Panc1 (cell line): ENCODE measurements around the gene PSG6. TPM values are rescaled to one million over a fixed set of nuclear protein-coding genes. Genes with fewer than 3 reads are reported as not detected.
"Not testable (repeated sequence)": the region's sequence is repeated elsewhere in the genome, so short reads cannot be mapped to it uniquely, and the experiment has no call there.

Source experiments
- ATAC-seq: fragments of 200-7000 bp; cut with Tn5 transposase; 2 replicates; pipeline ENCODE4 v1.9.1; 2020; ENCODE audit warnings: mild to moderate bottlenecking, moderate library complexity
- BruUV-seq: library from RNA; stranded (reverse); fragments of 400-500 nt; replicated peaks from 2 replicates; lab custom pipeline; 2021; lab: Mats Ljungman, UMichigan
- CTCF ChIA-PET: fragments of 300-600 bp; sonication (Branson Sonifier 250); formaldehyde crosslinking; loops from one replicate; lab custom pipeline; 2022; ENCODE audit warnings: antibody characterized with exemption; lab: Charles Lee
- POLR2A ChIA-PET: fragments of 300-600 bp; sonication (Branson Sonifier 250); formaldehyde crosslinking; loops from one replicate; lab custom pipeline; 2022; ENCODE audit warnings: antibody characterized with exemption; lab: Charles Lee
- DNase-seq: peaks from one replicate; pipeline ENCODE4 v3.0.0-alpha.2; 2010; ENCODE audit warnings: low read depth, low spot score
- H3K27ac ChIP-seq: 2 replicates; pipeline ENCODE4 v1.5.1; 2011; ENCODE audit warnings: mild to moderate bottlenecking, low read length, inconsistent platforms
- H3K27me3 ChIP-seq: fragments of 200-500 bp; sonication (Bioruptor generic); 2 replicates; pipeline ENCODE4 v1.6.0; 2014; ENCODE audit warnings: low read length, inconsistent platforms; ENCODE audit not compliant: control insufficient read depth, insufficient read depth
- H3K36me3 ChIP-seq: fragments of 200-500 bp; sonication (Bioruptor generic); 2 replicates; pipeline ENCODE4 v1.5.1; 2014; ENCODE audit warnings: inconsistent platforms, mild to moderate bottlenecking, low read length, moderate library complexity; ENCODE audit not compliant: control insufficient read depth, insufficient read depth
- H3K4me1 ChIP-seq: 2 replicates; pipeline ENCODE4 v1.5.1; 2011; ENCODE audit warnings: inconsistent platforms, mild to moderate bottlenecking, low read length, moderate library complexity; ENCODE audit not compliant: control insufficient read depth, insufficient read depth
- H3K4me3 ChIP-seq, 2 experiments: 2 replicates each; pipeline ENCODE4 v1.5.1; 2011 to 2012; ENCODE audit warnings: low read depth in 2 of 2, low read length in 2 of 2, mild to moderate bottlenecking in 2 of 2, inconsistent platforms in 1 of 2, moderate library complexity in 1 of 2
- H3K9me3 ChIP-seq: fragments of 200-500 bp; sonication (Bioruptor generic); 2 replicates; pipeline ENCODE4 v1.5.1; 2014; ENCODE audit warnings: low read depth, mild to moderate bottlenecking, inconsistent platforms, low read length, moderate library complexity; ENCODE audit not compliant: control insufficient read depth, insufficient read depth
- POLR2AphosphoS5 ChIP-seq: IDR thresholded peaks from 2 replicates; pipeline ENCODE4 v1.6.1; 2012; ENCODE audit warnings: mild to moderate bottlenecking, low read depth, low read length, moderate library complexity
- SIN3A ChIP-seq: IDR thresholded peaks from 2 replicates; pipeline ENCODE4 v1.6.1; 2012; ENCODE audit warnings: low read depth, mild to moderate bottlenecking, low read length, moderate library complexity, borderline replicate concordance; ENCODE audit not compliant: insufficient read depth
- in situ Hi-C: cut with HindIII; loops from 2 replicates; pipeline ENCODE4 v1.10.0; 2016; ENCODE audit warnings: low sequenced_read_pairs, low pct_unique_long_range_greater_than_20kb
- intact Hi-C: fragments of 100-400 bp; cut with micrococcal nuclease; formaldehyde crosslinking; loops from one replicate; pipeline ENCODE4 v1.10.0; 2022; ENCODE audit not compliant: unreplicated experiment
- total RNA-seq: library from RNA; stranded (reverse); gene quantifications from one replicate; pipeline ENCODE4 v1.2.1, GENCODE V29; 2021; ENCODE audit not compliant: unreplicated experiment
- TF ChIP-seq, protein P1 (sequence below): fragments of 450-650 bp; IDR thresholded peaks from 2 replicates; pipeline ENCODE4 v1.5.1; 2017; ENCODE audit warnings: mild to moderate bottlenecking
- TF ChIP-seq, protein P2 (sequence below), 2 experiments: IDR thresholded peaks; 2 replicates each; pipeline ENCODE4 v1.6.1; 2011 to 2012; ENCODE audit warnings: low read depth in 2 of 2, control low read depth in 1 of 2, low read length in 1 of 2, mild to moderate bottlenecking in 1 of 2, moderate library complexity in 1 of 2; ENCODE audit not compliant: insufficient read depth in 1 of 2

Gene PSG6
- total RNA-seq, 1 experiment from 2014 or later: not detected

- POLR2A ChIA-PET: no interaction called here
Measured at GRCh38 chr19:42872608-42873007, 45.1 kb downstream of the PSG6 start.

DNA sequence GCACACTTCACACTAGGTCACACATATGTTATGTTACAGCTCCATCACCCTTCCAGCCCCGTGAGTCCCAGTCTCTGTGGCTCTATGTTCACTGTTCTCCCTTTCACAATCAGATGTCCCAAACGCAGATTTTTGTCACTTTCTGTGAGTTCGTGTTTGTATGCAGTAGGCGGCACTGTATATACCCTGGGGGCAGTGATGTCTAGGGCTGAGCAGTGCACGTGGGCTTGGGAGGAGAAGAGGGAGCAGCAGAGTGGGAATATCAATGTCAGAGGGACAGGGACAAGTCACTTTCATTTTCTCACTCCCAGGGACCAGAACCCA is 60.2 kb downstream of the PSG6 start:
- Histone ChIP-seq H3K4me1 (no peaks in the 10 kb centered on the region), H3K4me3 (no peak overlapping the region), H3K27ac (no peak overlapping the region), H3K36me3 (no peaks in the 10 kb centered on the region), H3K27me3 (no peaks in the 10 kb centered on the region), H3K9me3 (no peaks in the 10 kb centered on the region)
- in situ Hi-C loops (no loop called here), intact Hi-C loops (loop anchor here (10.0 kb wide), 1 partner anchor 63 kb away; no protein-coding TSS in a partner anchor)
- ATAC-seq (no peak), DNase-seq (no peak)
- CTCF ChIA-PET: no interaction called here
- TF ChIP-seq, protein P1, sequence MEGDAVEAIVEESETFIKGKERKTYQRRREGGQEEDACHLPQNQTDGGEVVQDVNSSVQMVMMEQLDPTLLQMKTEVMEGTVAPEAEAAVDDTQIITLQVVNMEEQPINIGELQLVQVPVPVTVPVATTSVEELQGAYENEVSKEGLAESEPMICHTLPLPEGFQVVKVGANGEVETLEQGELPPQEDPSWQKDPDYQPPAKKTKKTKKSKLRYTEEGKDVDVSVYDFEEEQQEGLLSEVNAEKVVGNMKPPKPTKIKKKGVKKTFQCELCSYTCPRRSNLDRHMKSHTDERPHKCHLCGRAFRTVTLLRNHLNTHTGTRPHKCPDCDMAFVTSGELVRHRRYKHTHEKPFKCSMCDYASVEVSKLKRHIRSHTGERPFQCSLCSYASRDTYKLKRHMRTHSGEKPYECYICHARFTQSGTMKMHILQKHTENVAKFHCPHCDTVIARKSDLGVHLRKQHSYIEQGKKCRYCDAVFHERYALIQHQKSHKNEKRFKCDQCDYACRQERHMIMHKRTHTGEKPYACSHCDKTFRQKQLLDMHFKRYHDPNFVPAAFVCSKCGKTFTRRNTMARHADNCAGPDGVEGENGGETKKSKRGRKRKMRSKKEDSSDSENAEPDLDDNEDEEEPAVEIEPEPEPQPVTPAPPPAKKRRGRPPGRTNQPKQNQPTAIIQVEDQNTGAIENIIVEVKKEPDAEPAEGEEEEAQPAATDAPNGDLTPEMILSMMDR: peak; percentile 44; the same call in 1 of the 2 replicates
- TF ChIP-seq SIN3A: no peak
- POLR2A ChIA-PET: no interaction called here
- no TSS peak for BruUV-seq

More at GRCh38 chr19:42872608-42873007, 45.1 kb downstream of the PSG6 start:
- CTCF ChIA-PET: no interaction called here
- intact Hi-C loops: no loop called here
- no peak overlapping the region for H3K4me3 ChIP-seq
- no TSS peak for BruUV-seq
- no peaks in the 10 kb centered on the region for H3K27me3 ChIP-seq
- no peaks in the 10 kb centered on the region for H3K9me3 ChIP-seq
- H3K27ac ChIP-seq: no peak overlapping the region
- no peak for ATAC-seq
- H3K4me1 ChIP-seq: no peaks in the 10 kb centered on the region
- in situ Hi-C loops: no loop called here
- no peak for DNase-seq
- TF ChIP-seq POLR2AphosphoS5: no peak
- TF ChIP-seq, protein P2, sequence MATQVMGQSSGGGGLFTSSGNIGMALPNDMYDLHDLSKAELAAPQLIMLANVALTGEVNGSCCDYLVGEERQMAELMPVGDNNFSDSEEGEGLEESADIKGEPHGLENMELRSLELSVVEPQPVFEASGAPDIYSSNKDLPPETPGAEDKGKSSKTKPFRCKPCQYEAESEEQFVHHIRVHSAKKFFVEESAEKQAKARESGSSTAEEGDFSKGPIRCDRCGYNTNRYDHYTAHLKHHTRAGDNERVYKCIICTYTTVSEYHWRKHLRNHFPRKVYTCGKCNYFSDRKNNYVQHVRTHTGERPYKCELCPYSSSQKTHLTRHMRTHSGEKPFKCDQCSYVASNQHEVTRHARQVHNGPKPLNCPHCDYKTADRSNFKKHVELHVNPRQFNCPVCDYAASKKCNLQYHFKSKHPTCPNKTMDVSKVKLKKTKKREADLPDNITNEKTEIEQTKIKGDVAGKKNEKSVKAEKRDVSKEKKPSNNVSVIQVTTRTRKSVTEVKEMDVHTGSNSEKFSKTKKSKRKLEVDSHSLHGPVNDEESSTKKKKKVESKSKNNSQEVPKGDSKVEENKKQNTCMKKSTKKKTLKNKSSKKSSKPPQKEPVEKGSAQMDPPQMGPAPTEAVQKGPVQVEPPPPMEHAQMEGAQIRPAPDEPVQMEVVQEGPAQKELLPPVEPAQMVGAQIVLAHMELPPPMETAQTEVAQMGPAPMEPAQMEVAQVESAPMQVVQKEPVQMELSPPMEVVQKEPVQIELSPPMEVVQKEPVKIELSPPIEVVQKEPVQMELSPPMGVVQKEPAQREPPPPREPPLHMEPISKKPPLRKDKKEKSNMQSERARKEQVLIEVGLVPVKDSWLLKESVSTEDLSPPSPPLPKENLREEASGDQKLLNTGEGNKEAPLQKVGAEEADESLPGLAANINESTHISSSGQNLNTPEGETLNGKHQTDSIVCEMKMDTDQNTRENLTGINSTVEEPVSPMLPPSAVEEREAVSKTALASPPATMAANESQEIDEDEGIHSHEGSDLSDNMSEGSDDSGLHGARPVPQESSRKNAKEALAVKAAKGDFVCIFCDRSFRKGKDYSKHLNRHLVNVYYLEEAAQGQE (IDR thresholded peaks at IDR 0.05; ENCODE audit: insufficient read depth in 1 of 2, low read depth in 2 of 2, low read length in 1 of 2): no peak
- H3K36me3 ChIP-seq: no peaks in the 10 kb centered on the region

GRCh38 chr19:42856866-42857543 is 60.7 kb downstream of the PSG6 start:
- H3K9me3 ChIP-seq, BruUV-seq, in situ Hi-C loops, H3K4me1 ChIP-seq, CTCF ChIA-PET, H3K4me3 ChIP-seq, H3K27ac ChIP-seq, DNase-seq, POLR2A ChIA-PET, H3K27me3 ChIP-seq, H3K36me3 ChIP-seq, ATAC-seq: not testable (repeated sequence)
- intact Hi-C loops: loop anchor here (10.0 kb wide), 1 partner anchor 62 kb away; no protein-coding TSS in a partner anchor
- TF ChIP-seq, protein P1: peak; percentile 79

- POLR2A ChIA-PET, H3K36me3 ChIP-seq, BruUV-seq, in situ Hi-C loops, CTCF ChIA-PET, ATAC-seq, H3K9me3 ChIP-seq, H3K4me1 ChIP-seq, DNase-seq, H3K27ac ChIP-seq, H3K4me3 ChIP-seq, H3K27me3 ChIP-seq: not testable (repeated sequence)
- intact Hi-C loops: loop anchor here (10.0 kb wide), 1 partner anchor 60 kb away; no protein-coding TSS in a partner anchor
Measured at GRCh38 chr19:42854745-42855144, 62.9 kb downstream of the PSG6 start.

- H3K9me3 ChIP-seq, POLR2A ChIA-PET, ATAC-seq, H3K27ac ChIP-seq, H3K4me3 ChIP-seq, BruUV-seq, H3K4me1 ChIP-seq, in situ Hi-C loops, H3K36me3 ChIP-seq, H3K27me3 ChIP-seq, CTCF ChIA-PET, DNase-seq: not testable (repeated sequence)
- intact Hi-C loops: loop anchor here (10.0 kb wide), 1 partner anchor 58 kb away; no protein-coding TSS in a partner anchor
Measured at GRCh38 chr19:42853231-42853630, 64.5 kb downstream of the PSG6 start.
